Tibial artery (tissue), 4 donors: Measurements from ENCODE around the gene KMT2B.

ENCODE experiments used
- DNase-seq, 2 donors: peaks; one replicate each; pipeline ENCODE4 v3.0.0-alpha.2; 2019
- H3K27ac ChIP-seq, 2 donors: fragments of 200-600 bp; sonication (generic) in 1 of 2; 1 replicate in 1 of 2; 2 replicates in 1 of 2; pipeline ENCODE4 v1.5.1; 2018 to 2019; ENCODE audit warnings: mild to moderate bottlenecking in 1 of 2
- H3K27me3 ChIP-seq, 2 donors: fragments of 200-600 bp; sonication (generic) in 1 of 2; one replicate each; pipeline versions ENCODE4 v1.5.1 to v1.6.0; 2016 to 2019
- H3K36me3 ChIP-seq, 3 donors: fragments of 200-600 bp; sonication (generic) in 2 of 3; one replicate each; pipeline ENCODE4 v1.5.1; 2016 to 2019; ENCODE audit warnings: mild to moderate bottlenecking in 2 of 3
- H3K4me1 ChIP-seq, 4 donors: fragments of 200-600 bp; sonication (generic) in 2 of 4; 1 replicate in 3 of 4; 2 replicates in 1 of 4; pipeline ENCODE4 v1.5.1; 2016 to 2019
- H3K4me3 ChIP-seq, 2 donors: fragments of 200-600 bp; sonication (generic) in 1 of 2; 1 replicate in 1 of 2; 2 replicates in 1 of 2; pipeline ENCODE4 v1.5.1; 2018 to 2019; ENCODE audit warnings: mild to moderate bottlenecking in 2 of 2
- H3K9me3 ChIP-seq, 3 donors: fragments of 200-600 bp; sonication (generic) in 1 of 3; one replicate each; pipeline ENCODE4 v1.5.1; 2016 to 2019
- CTCF ChIP-seq, 2 experiments: fragments of 200-600 bp in 1 of 2; fragments of 450-650 bp in 1 of 2; IDR thresholded peaks; one replicate each; pipeline ENCODE4 v1.5.1; 2017 to 2019; ENCODE audit warnings: antibody characterized with exemption in 2 of 2, mild to moderate bottlenecking in 1 of 2, moderate library complexity in 1 of 2
- intact Hi-C: fragments of 100-400 bp; cut with DNase I; formaldehyde crosslinking; loops from one replicate; pipeline ENCODE4 v1.15.0; 2023; ENCODE audit warnings: low total_unique reads

The KMT2B gene

GRCh38 chr19:35777086-35777841, 59.5 kb downstream of the KMT2B start:
- DNase-seq: no peak
- Histone ChIP-seq H3K4me1 (peaks cover 0 to 19% (median 15%) of the 10 kb centered on the region in 4 donors), H3K27ac (no peak overlapping the region), H3K36me3 (peaks cover 18 to 49% (median 29%) of the 10 kb centered on the region in 3 donors), H3K4me3 (no peak overlapping the region), H3K9me3 (no peaks in the 10 kb centered on the region), H3K27me3 (no peaks in the 10 kb centered on the region)
- intact Hi-C loops: no loop called here
- TF ChIP-seq CTCF (IDR thresholded peaks at IDR 0.05): no peak

- no peak for TF ChIP-seq CTCF (IDR thresholded peaks at IDR 0.05)
- no peaks in the 10 kb centered on the region for H3K27me3 ChIP-seq
- H3K9me3 ChIP-seq: no peaks in the 10 kb centered on the region
- H3K4me3 ChIP-seq: no peak overlapping the region
- H3K4me1 ChIP-seq: peaks cover 0 to 19% (median 15%) of the 10 kb centered on the region in 4 donors
- H3K27ac ChIP-seq: no peak overlapping the region
- H3K36me3 ChIP-seq: peaks cover 22 to 56% (median 36%) of the 10 kb centered on the region in 3 donors
- intact Hi-C loops: no loop called here
- no peak for DNase-seq
These were observed 60.2 kb downstream of the KMT2B start for GRCh38 chr19:35777961-35778360.

GRCh38 chr19:35779033-35779432, 61.2 kb downstream of the KMT2B start:
- no peak overlapping the region for H3K27ac ChIP-seq
- TF ChIP-seq CTCF (IDR thresholded peaks at IDR 0.05): no peak
- H3K27me3 ChIP-seq: no peaks in the 10 kb centered on the region
- DNase-seq: no peak
- no peaks in the 10 kb centered on the region for H3K9me3 ChIP-seq
- H3K4me3 ChIP-seq: no peak overlapping the region
- peaks cover 22 to 66% (median 36%) of the 10 kb centered on the region in 3 donors for H3K36me3 ChIP-seq
- peaks cover 0 to 19% (median 15%) of the 10 kb centered on the region in 4 donors for H3K4me1 ChIP-seq
- intact Hi-C loops: no loop called here

GRCh38 chr19:35780058-35780457, 62.3 kb downstream of the KMT2B start:
- H3K4me3 ChIP-seq: no peak overlapping the region
- no peaks in the 10 kb centered on the region for H3K27me3 ChIP-seq
- H3K4me1 ChIP-seq: peaks cover 0 to 12% (median 9%) of the 10 kb centered on the region in 4 donors
- TF ChIP-seq CTCF (IDR thresholded peaks at IDR 0.05): no peak
- no peak for DNase-seq
- no peak overlapping the region for H3K27ac ChIP-seq
- no peaks in the 10 kb centered on the region for H3K9me3 ChIP-seq
- H3K36me3 ChIP-seq: peaks cover 22 to 76% (median 40%) of the 10 kb centered on the region in 3 donors
- intact Hi-C loops: no loop called here

- TF ChIP-seq CTCF (IDR thresholded peaks at IDR 0.05): no peak
- no peak for DNase-seq
- Histone ChIP-seq H3K4me1 (peaks cover 0 to 10% (median 8%) of the 10 kb centered on the region in 4 donors), H3K27ac (no peak overlapping the region), H3K36me3 (peaks cover 22 to 82% (median 46%) of the 10 kb centered on the region in 3 donors), H3K9me3 (no peaks in the 10 kb centered on the region), H3K4me3 (no peak overlapping the region), H3K27me3 (no peaks in the 10 kb centered on the region)
- intact Hi-C loops: no loop called here
These were observed 62.9 kb downstream of the KMT2B start for GRCh38 chr19:35780717-35781116.
